Upper lobe of left lung (tissue), 4 donors: Measurements from ENCODE around the gene ACER2.

ENCODE experiments used
- CTCF ChIP-seq, 6 experiments: fragments of 450-650 bp in 4 of 6; fragments of 200-600 bp in 2 of 6; sonication (generic) in 2 of 6; IDR thresholded peaks; one replicate each; pipeline ENCODE4 v1.5.1; 2016 to 2019; ENCODE audit warnings: antibody characterized with exemption in 6 of 6
- EP300 ChIP-seq, 4 donors: sonication (generic); formaldehyde crosslinking; IDR thresholded peaks; one replicate each; pipeline ENCODE4 v1.5.1; 2017; ENCODE audit warnings: antibody characterized with exemption in 4 of 4, control low read depth in 2 of 4
- POLR2A ChIP-seq, 4 donors: fragments of 450-650 bp; IDR thresholded peaks; one replicate each; pipeline ENCODE4 v1.5.1; 2016 to 2017; ENCODE audit warnings: antibody characterized with exemption in 4 of 4, mild to moderate bottlenecking in 2 of 4
- POLR2AphosphoS5 ChIP-seq, 2 donors: sonication (generic); formaldehyde crosslinking; IDR thresholded peaks; one replicate each; pipeline ENCODE4 v1.5.1; 2017; ENCODE audit warnings: antibody characterized with exemption in 2 of 2

- TF ChIP-seq CTCF (IDR thresholded peaks at IDR 0.05) (no peak), POLR2AphosphoS5 (IDR thresholded peaks at IDR 0.05) (no peak), POLR2A (IDR thresholded peaks at IDR 0.05) (no peak), EP300 (IDR thresholded peaks at IDR 0.05) (no peak)
Observed at GRCh38 chr9:19470567-19470966, 61.8 kb downstream of the ACER2 start.
